Mammary epithelial cell (primary cell): ENCODE results near the gene VPS37C.

ENCODE experiments used
- CTCF ChIP-seq, 2 donors: IDR thresholded peaks in 1 of 2; conservative IDR thresholded peaks in 1 of 2; 2 replicates each; pipeline ENCODE4 v1.5.1; 2011 to 2012; ENCODE audit warnings: inconsistent platforms in 2 of 2, low read length in 2 of 2, mild to moderate bottlenecking in 2 of 2, control low read depth in 1 of 2, low read depth in 1 of 2; ENCODE audit not compliant: insufficient read depth in 1 of 2; ENCODE audit errors: extremely low read depth in 1 of 2
- EZH2 ChIP-seq: IDR thresholded peaks from 2 replicates; pipeline ENCODE4 v1.6.1; 2012; ENCODE audit warnings: low read length, inconsistent platforms, borderline replicate concordance

GRCh38 chr11:61198948-61199523 lies 37.8 kb upstream of the VPS37C start:
- TF ChIP-seq CTCF (conservative IDR thresholded peaks at IDR 0.05 in 1 of 2, IDR thresholded peaks at IDR 0.05 in 1 of 2; ENCODE audit: extremely low read depth in 1 of 2, insufficient read depth in 1 of 2, low read depth in 1 of 2, low read length in 2 of 2), result no peak
- TF ChIP-seq EZH2, result no peak
